GM18909 (cell line): Measurements from ENCODE around the gene ATAD3A.

ENCODE experiments used
- ATAC-seq: cut with Tn5 transposase; IDR thresholded peaks from one replicate; pipeline ENCODE4 v1.9.1; 2021; ENCODE audit warnings: mild to moderate bottlenecking; ENCODE audit not compliant: unreplicated experiment, poor library complexity

The ATAD3A gene

DNA sequence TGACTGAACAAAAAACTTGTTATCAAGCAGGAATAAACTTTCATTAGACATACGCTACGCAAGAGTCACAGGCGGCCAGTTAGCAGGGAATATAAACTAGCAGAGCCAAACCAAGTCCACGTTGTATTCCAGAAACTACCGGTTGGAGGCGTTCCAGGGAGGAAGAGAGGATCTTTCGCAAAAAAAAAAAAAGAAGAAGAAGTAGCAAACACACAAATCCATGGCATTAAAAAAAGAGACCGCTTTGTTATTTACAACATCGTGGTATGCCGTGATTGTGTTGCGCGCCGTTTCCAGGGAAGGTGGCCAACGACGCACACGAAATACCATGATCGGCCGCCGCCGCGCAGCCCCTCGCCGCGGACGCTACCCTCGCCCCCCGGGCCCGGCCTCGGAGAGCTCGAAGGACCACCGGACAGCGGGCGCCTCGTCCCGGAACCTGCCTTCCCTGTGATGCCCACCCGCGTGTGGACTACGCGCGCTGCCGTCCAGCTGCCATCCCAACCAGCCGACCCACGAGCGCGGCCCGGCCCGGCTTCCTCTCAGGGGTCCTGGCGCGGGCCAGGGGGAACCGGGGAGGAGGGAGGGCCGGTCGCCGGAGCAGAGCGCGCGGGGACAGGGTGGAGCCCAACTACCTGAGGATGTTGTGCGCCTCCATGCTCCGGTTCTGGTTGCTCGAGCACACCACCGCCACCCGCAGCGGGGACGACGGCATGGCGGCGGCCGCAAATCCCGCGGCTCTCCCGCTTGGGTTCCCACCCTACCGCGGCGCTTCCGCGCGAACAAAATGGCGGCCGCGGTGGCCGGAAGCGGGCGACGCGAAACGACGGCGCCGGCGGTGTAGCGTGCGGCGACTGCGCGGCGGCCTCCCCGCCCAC is 62.1 kb downstream of the ATAD3A start:
- ATAC-seq: peak; percentile 66

DNA sequence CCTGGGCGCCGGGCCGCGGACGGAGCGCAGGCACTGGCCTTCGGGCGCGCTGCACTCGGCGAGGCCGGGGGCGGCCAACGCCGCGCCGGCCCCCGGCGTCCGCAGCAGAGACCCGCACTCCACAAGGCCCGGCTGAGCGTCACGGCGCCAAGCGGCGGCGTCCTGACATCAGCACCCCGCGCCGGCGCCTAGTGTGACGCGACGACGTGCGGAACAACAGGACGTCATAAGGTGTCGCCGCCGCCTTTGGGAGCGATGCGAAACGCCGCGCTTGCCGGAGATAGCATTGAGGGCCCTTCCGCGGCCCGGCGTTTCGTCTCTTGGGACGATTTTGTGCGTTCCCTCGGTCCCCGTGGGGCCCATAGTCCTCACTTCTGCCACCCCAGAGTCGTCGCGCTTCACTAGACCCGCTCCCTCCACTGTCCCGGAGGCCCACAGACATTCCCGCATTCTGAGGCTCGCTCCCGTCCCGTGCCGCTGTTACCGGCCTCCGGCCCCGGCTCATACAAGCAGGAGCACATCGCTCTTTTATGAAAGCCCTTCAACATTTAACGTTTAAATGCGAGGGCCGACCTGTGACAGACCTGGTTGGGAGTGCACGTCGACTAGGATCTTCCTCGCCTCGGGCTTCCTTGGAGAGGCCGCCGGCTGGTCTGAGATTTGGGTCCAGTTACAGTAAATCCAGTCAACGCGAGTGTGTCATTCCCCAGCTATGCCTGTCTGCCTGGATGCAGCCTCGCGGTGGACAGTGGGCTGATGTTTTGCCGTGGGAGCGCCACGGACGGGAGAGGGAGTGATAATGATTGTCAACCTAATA is 63.0 kb downstream of the ATAD3A start, which contains the start of gene SSU72:
Gene SSU72 (minus strand): TSS at position 143 of the 817 bp plus-strand sequence. CDS start 306 bp downstream, outside the sequence.
- ATAC-seq: peak; percentile 74

DNA sequence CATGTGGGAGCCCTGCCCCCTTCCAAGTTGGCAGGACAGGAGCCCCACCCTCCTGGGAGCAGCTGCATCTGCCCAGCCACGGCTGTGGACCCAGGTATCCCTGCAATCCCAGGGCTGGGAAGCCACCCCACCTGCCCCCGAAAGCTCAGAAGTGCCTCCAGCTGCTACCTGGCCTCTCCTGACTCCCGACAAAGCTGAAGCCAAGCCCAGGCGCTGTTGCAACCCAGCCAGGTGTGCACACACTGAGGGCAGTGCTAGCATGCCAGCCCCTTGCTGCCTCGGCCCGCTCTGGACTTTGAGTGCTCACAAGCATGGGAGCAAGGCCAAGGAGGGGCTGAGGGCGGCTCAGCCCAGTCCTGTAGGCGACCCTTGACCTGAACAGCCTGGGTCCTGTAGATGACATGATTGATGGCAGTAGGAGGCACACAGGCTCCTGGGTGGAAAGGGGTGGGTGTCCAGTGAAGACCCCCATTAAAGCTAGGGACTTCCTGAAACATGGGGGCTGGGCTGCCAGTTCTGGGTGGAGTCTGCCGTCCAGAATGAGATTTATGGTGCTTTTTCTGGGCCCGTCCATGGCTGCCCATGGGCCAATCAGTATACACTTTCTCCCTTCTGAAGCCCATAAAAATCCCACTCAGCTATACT is 65.5 kb downstream of the ATAD3A start:
- ATAC-seq: no peak

DNA sequence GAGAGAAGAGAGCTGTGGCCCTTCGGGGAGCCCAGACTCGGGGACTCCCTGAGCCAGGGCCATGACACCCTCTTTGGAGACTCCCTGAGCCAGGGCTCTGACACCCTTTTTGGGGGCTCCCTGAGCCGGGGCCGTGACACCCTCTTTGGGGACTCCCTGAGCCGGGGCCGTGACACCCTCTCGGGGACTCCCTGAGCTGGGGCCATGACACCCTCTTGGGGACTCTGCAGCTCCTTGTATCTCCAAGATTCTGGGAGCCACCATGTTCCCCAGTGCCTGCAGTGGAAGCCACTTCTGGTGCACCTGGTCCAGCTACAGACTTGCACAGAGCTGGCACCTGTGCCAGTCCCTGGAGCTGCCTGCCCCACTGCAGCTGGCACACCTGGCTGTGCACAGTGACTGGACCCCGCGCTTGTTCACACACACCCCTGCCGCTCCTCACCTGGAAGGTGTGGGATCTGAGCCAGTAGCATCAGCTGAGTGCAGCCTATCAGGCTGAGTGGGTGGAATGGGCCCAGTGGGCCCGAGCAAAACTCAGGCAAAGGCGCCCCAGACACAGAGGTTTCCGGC is 66.5 kb downstream of the ATAD3A start:
- no peak for ATAC-seq

DNA sequence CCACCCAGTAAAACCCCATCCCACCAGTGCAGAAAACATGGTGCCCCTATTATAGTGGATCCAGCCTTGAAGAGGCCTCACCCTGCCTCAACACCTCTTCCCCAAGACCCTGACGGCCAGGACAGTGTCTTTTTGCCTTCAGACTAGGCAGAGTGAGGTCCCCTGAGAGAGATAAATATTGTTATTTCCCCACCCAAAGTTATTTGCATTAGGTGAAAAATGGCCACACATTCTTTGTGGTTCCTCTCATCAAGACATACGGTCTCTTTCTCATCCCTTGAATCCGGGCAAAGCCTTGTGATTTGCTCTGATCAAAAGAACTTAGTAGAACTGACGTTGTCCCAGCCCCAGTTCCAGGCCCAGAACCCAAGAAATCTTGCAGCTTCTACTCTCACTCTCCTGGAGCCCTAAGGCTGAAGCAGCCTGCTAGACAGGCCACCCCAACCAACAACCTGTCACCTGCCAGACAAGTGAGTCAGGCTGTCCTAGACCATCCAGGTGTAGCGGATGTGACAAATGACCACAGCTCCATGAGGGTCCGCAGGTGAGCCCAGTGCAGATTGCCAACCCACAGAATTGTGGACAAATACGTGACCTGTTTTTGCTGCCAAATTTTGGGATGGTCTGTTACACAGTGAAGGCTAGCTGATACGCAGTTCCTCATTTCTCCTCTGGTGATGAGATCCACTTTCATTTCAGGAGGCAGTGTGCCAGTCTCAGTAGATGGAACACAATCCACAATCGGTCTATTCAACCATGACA is 70.8 kb downstream of the ATAD3A start:
- no peak for ATAC-seq

DNA sequence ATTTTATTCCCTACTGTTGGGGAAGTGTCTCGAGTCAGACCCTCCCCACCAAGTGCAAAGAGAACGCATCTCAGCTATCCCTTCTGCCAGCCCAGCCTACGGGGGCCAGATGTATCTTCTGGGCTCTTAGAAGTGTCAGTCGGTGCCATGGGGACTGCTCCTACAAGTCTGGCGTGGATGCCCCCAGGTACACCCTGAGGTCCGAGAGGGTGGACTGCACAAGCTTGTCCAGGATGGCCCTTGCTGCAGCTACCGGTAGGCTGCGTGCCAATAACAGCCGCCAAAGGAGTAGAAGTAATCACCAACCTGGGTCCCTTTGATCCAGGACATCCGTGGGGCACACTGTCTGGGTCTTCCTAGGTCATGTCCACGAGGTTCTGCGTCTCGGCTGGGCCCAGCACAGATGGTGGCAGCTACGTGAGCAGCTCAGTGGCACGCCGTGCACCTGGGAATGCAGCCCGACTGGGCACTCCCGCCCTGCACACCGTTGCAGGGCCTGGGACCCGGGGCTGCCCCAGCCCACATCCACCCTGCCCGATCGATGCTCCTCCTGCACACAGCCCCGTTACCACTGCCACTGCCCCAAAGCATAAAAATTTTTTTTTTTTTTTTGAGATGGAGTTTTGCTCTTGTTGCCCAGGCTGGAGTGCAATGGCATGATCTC is 71.5 kb downstream of the ATAD3A start:
- ATAC-seq: no peak
